NCI-H1694 (cell line): Measurements from ENCODE around the gene AKR1B15.
"Not testable (repeated sequence)": the region's sequence is repeated elsewhere in the genome, so short reads cannot be mapped to it uniquely, and the experiment has no call there.

Experiments
- DNase-seq: peaks from one replicate; lab custom pipeline; 2025; lab: John Stamatoyannopoulos, UW

AKR1B15 gene

GRCh38 chr7:134563398-134563749, 14.5 kb downstream of the AKR1B15 start:
- DNase-seq = not testable (repeated sequence)

GRCh38 chr7:134565643-134566136, 16.8 kb downstream of the AKR1B15 start:
- DNase-seq = no peak

- no peak for DNase-seq
Observed at GRCh38 chr7:134567368-134567767, 18.5 kb downstream of the AKR1B15 start.

- not testable (repeated sequence) for DNase-seq
Observed at GRCh38 chr7:134569962-134570361, 21.1 kb downstream of the AKR1B15 start.

- no peak for DNase-seq
Observed at GRCh38 chr7:134571101-134571500, 22.2 kb downstream of the AKR1B15 start.

GRCh38 chr7:134571746-134572461, 23.0 kb downstream of the AKR1B15 start:
- no peak for DNase-seq

GRCh38 chr7:134574322-134574721, 25.4 kb downstream of the AKR1B15 start:
- DNase-seq = no peak

- DNase-seq = no peak
Observed at GRCh38 chr7:134584290-134584689, 35.4 kb downstream of the AKR1B15 start.

GRCh38 chr7:134585897-134586296, 37.0 kb downstream of the AKR1B15 start:
- DNase-seq = no peak

- DNase-seq = no peak
Observed at GRCh38 chr7:134587750-134588149, 38.8 kb downstream of the AKR1B15 start.

- DNase-seq = no peak
Observed at GRCh38 chr7:134589491-134589941, 40.6 kb downstream of the AKR1B15 start.

GRCh38 chr7:134593530-134594392, 44.9 kb downstream of the AKR1B15 start:
- no peak for DNase-seq

- no peak for DNase-seq
Observed at GRCh38 chr7:134594877-134595276, 46.0 kb downstream of the AKR1B15 start.

GRCh38 chr7:134599371-134599770, 50.5 kb downstream of the AKR1B15 start:
- no peak for DNase-seq

GRCh38 chr7:134601459-134601858, 52.5 kb downstream of the AKR1B15 start:
- DNase-seq = no peak

- no peak for DNase-seq
Observed at GRCh38 chr7:134602881-134603451, 54.1 kb downstream of the AKR1B15 start.

- DNase-seq = peak; percentile 71
Observed at GRCh38 chr7:134605978-134606923, 57.3 kb downstream of the AKR1B15 start.

GRCh38 chr7:134611611-134612151, 62.8 kb downstream of the AKR1B15 start:
- DNase-seq = no peak

- no peak for DNase-seq
Observed at GRCh38 chr7:134612197-134612596, 63.3 kb downstream of the AKR1B15 start.

- no peak for DNase-seq
Observed at GRCh38 chr7:134613623-134614347, 64.9 kb downstream of the AKR1B15 start.

- no peak for DNase-seq
Observed at GRCh38 chr7:134616611-134617010, 67.7 kb downstream of the AKR1B15 start.
